ENCODE data around the gene DENND11. TPM values are rescaled to one million over a fixed set of nuclear protein-coding genes. Genes with fewer than 3 reads are reported as not detected.

DENND11 gene
- total RNA-seq, 3 donors from 2014 or later, result 14.1 to 49.2 (median 32.1) TPM

- H3K4me1 ChIP-seq, result no peaks in the 10 kb centered on the region
- no peaks in the 10 kb centered on the region for H3K27me3 ChIP-seq
- no peak for TF ChIP-seq CTCF (IDR thresholded peaks at IDR 0.05)
- TF ChIP-seq POLR2AphosphoS5 (IDR thresholded peaks at IDR 0.05), result no peak
- no peak for TF ChIP-seq POLR2A (IDR thresholded peaks at IDR 0.05)
- H3K27ac ChIP-seq, result no peak overlapping the region
- H3K9me3 ChIP-seq, result no peaks in the 10 kb centered on the region
- no peak overlapping the region for H3K4me3 ChIP-seq
- intact Hi-C loops (cut with DNase I; ENCODE audit: low total_unique reads), result no loop called here
- H3K36me3 ChIP-seq, result no peaks in the 10 kb centered on the region
- DNase-seq (ENCODE audit: low spot score in 2 of 2), result no peak
Observed at GRCh38 chr7:141686074-141686473, 15.9 kb downstream of the DENND11 start.

- TF ChIP-seq POLR2AphosphoS5 (IDR thresholded peaks at IDR 0.05), result no peak
- TF ChIP-seq POLR2A (IDR thresholded peaks at IDR 0.05), result no peak
- no peak for TF ChIP-seq CTCF (IDR thresholded peaks at IDR 0.05)
- Histone ChIP-seq H3K4me3 (no peak overlapping the region), H3K9me3 (no peaks in the 10 kb centered on the region), H3K36me3 (no peaks in the 10 kb centered on the region), H3K4me1 (no peaks in the 10 kb centered on the region), H3K27me3 (no peaks in the 10 kb centered on the region), H3K27ac (no peak overlapping the region)
- intact Hi-C loops (cut with DNase I; ENCODE audit: low total_unique reads), result no loop called here
- DNase-seq (ENCODE audit: low spot score in 2 of 2), result no peak
Observed at GRCh38 chr7:141685285-141686023, 16.5 kb downstream of the DENND11 start.

GRCh38 chr7:141679014-141679413, 23.0 kb downstream of the DENND11 start:
- intact Hi-C loops (cut with DNase I; ENCODE audit: low total_unique reads), result no loop called here
- Histone ChIP-seq H3K27me3 (no peaks in the 10 kb centered on the region), H3K4me1 (no peaks in the 10 kb centered on the region), H3K36me3 (no peaks in the 10 kb centered on the region), H3K9me3 (no peaks in the 10 kb centered on the region), H3K4me3 (no peak overlapping the region), H3K27ac (no peak overlapping the region)
- TF ChIP-seq POLR2A (IDR thresholded peaks at IDR 0.05) (no peak), CTCF (IDR thresholded peaks at IDR 0.05) (no peak), POLR2AphosphoS5 (IDR thresholded peaks at IDR 0.05) (no peak)
- DNase-seq (ENCODE audit: low spot score in 2 of 2), result no peak

- intact Hi-C loops (cut with DNase I; ENCODE audit: low total_unique reads), result no loop called here
- no peaks in the 10 kb centered on the region for H3K36me3 ChIP-seq
- no peaks in the 10 kb centered on the region for H3K27me3 ChIP-seq
- TF ChIP-seq CTCF (IDR thresholded peaks at IDR 0.05), result no peak
- TF ChIP-seq POLR2AphosphoS5 (IDR thresholded peaks at IDR 0.05), result no peak
- TF ChIP-seq POLR2A (IDR thresholded peaks at IDR 0.05), result no peak
- no peaks in the 10 kb centered on the region for H3K4me1 ChIP-seq
- no peaks in the 10 kb centered on the region for H3K9me3 ChIP-seq
- no peak for DNase-seq (ENCODE audit: low spot score in 2 of 2)
- H3K4me3 ChIP-seq, result no peak overlapping the region
- H3K27ac ChIP-seq, result peak overlapping the region; percentile 53 to 56
Observed at GRCh38 chr7:141676618-141677017, 25.3 kb downstream of the DENND11 start.

- Histone ChIP-seq H3K27ac (peak overlapping the region; percentile 4 to 80), H3K27me3 (no peaks in the 10 kb centered on the region), H3K4me1 (no peaks in the 10 kb centered on the region), H3K9me3 (no peaks in the 10 kb centered on the region), H3K36me3 (no peaks in the 10 kb centered on the region), H3K4me3 (no peak overlapping the region)
- intact Hi-C loops (cut with DNase I; ENCODE audit: low total_unique reads), result no loop called here
- no peak for DNase-seq (ENCODE audit: low spot score in 2 of 2)
- TF ChIP-seq POLR2AphosphoS5 (IDR thresholded peaks at IDR 0.05) (no peak), POLR2A (IDR thresholded peaks at IDR 0.05) (no peak)
Observed at GRCh38 chr7:141675436-141676215, 26.3 kb downstream of the DENND11 start.

Measured in breast epithelium (tissue), 4 donors.